T-cell (primary cell): ENCODE measurements around the gene GSG1L2. TPM values are rescaled to one million over a fixed set of nuclear protein-coding genes. Genes with fewer than 3 reads are reported as not detected.
"Not testable (repeated sequence)": the region's sequence is repeated elsewhere in the genome, so short reads cannot be mapped to it uniquely, and the experiment has no call there.

Experiments
- ATAC-seq, 4 experiments: fragments of 200-7000 bp in 3 of 4; fragments of 150-1000 bp in 1 of 4; cut with Tn5 transposase; replicated peaks in 1 of 4; 1 replicate in 3 of 4; 2 replicates in 1 of 4; pipeline ENCODE4 v1.10.0; 2021; ENCODE audit warnings: moderate library complexity in 3 of 4, mild to moderate bottlenecking in 2 of 4, moderate number of reproducible peaks in 1 of 4
- CTCF ChIA-PET, 2 donors: fragments of 300-600 bp; sonication (Branson Sonifier 250); formaldehyde crosslinking; loops; one replicate each; lab custom pipeline; 2022; ENCODE audit warnings: antibody characterized with exemption in 2 of 2; lab: Charles Lee
- POLR2A ChIA-PET, 2 donors: fragments of 300-600 bp; sonication (Branson Sonifier 250); formaldehyde crosslinking; loops; one replicate each; lab custom pipeline; 2022; ENCODE audit warnings: antibody characterized with exemption in 2 of 2; lab: Charles Lee
- DNase-seq, 35 experiments: peaks; one replicate each; pipeline versions ENCODE4 v3.0.0 to v3.0.0-alpha.2; 2013 to 2023
- H3K27ac ChIP-seq: one replicate; pipeline ENCODE4 v1.5.1; 2013; ENCODE audit warnings: low read length
- H3K27me3 ChIP-seq, 2 experiments: replicated peaks in 1 of 2; 1 replicate in 1 of 2; 2 replicates in 1 of 2; pipeline versions ENCODE4 v1.6.1 to v1.7.0; 2013; ENCODE audit warnings: low read length in 1 of 2, mixed read lengths in 1 of 2; ENCODE audit not compliant: control insufficient read depth in 2 of 2, insufficient read depth in 2 of 2; ENCODE audit errors: extremely low read depth in 1 of 2
- H3K36me3 ChIP-seq, 2 donors: 1 replicate in 1 of 2; 2 replicates in 1 of 2; pipeline versions ENCODE4 v1.6.1 to v1.7.0; 2013; ENCODE audit warnings: low read length in 1 of 2; ENCODE audit not compliant: control insufficient read depth in 2 of 2, insufficient read depth in 1 of 2; ENCODE audit errors: extremely low read depth in 1 of 2
- H3K4me1 ChIP-seq, 2 experiments: 1 replicate in 1 of 2; 2 replicates in 1 of 2; pipeline versions ENCODE4 v1.6.1 to v1.7.0; 2013; ENCODE audit warnings: low read length in 2 of 2, mixed read lengths in 1 of 2; ENCODE audit not compliant: insufficient read depth in 2 of 2, control insufficient read depth in 1 of 2; ENCODE audit errors: extremely low read depth in 1 of 2
- H3K4me3 ChIP-seq, 2 donors: 1 replicate in 1 of 2; 2 replicates in 1 of 2; pipeline versions ENCODE4 v1.5.1 to v1.7.0; 2013; ENCODE audit warnings: mild to moderate bottlenecking in 2 of 2, low read length in 1 of 2, moderate library complexity in 1 of 2; ENCODE audit not compliant: control insufficient read depth in 1 of 2; ENCODE audit errors: extremely low read depth in 1 of 2
- H3K9me3 ChIP-seq: 2 replicates; pipeline ENCODE4 v1.7.0; 2013
- H3K27ac Mint-ChIP-seq, 2 donors: one replicate each; pipeline ENCODE4 v1.8.0; 2020 to 2021; ENCODE audit warnings: mild to moderate bottlenecking in 2 of 2, mixed read lengths in 2 of 2
- H3K27me3 Mint-ChIP-seq, 2 donors: one replicate each; pipeline ENCODE4 v1.8.0; 2021 to 2022; ENCODE audit warnings: mixed read lengths in 2 of 2
- H3K36me3 Mint-ChIP-seq: one replicate; pipeline ENCODE4 v1.8.0; 2021; ENCODE audit warnings: mixed read lengths
- H3K4me1 Mint-ChIP-seq, 3 donors: one replicate each; pipeline ENCODE4 v1.8.0; 2020 to 2022; ENCODE audit warnings: mixed read lengths in 3 of 3, mild to moderate bottlenecking in 1 of 3
- H3K4me3 Mint-ChIP-seq, 3 donors: one replicate each; pipeline ENCODE4 v1.8.0; 2020 to 2022; ENCODE audit warnings: mild to moderate bottlenecking in 3 of 3, mixed read lengths in 3 of 3, moderate library complexity in 3 of 3
- H3K9me3 Mint-ChIP-seq, 3 donors: one replicate each; pipeline ENCODE4 v1.8.0; 2020 to 2022; ENCODE audit warnings: mixed read lengths in 3 of 3
- WGBS: methylation state at CpG from one replicate; pipeline ENCODE4 v1.1.5; 2013; ENCODE audit warnings: missing lambda C conversion rate; ENCODE audit not compliant: insufficient coverage; 5-methylcytosine and 5-hydroxymethylcytosine counted together
- total RNA-seq, 35 experiments: library from RNA in 6 of 35; stranded (reverse) in 6 of 35; fragments of 120-200 nt in 1 of 35; gene quantifications; one replicate each; pipeline versions ENCODE4 v1.2.1 to v1.2.4 and lab custom pipeline; 2013 to 2026

GSG1L2 gene
- total RNA-seq, 5 donors from 2014 or later (not counting 1 experiment from before 2014, with no cell fraction given) = not detected

- Histone ChIP-seq H3K36me3 (no peaks in the 10 kb centered on the region), H3K4me3 (no peak overlapping the region), H3K4me1 (no peaks in the 10 kb centered on the region), H3K9me3 (no peaks in the 10 kb centered on the region), H3K27ac (no peak overlapping the region), H3K27me3 (peaks cover 0 to 2% of the 10 kb centered on the region in 2 experiments)
- 85% methylated on average over 5 of the region's 8 CpGs for WGBS
- ChIA-PET CTCF (no interaction called here), POLR2A (no interaction called here)
- Mint-ChIP-seq H3K9me3 (no peaks in the 10 kb centered on the region), H3K27ac (no peak overlapping the region), H3K4me1 (no peaks in the 10 kb centered on the region), H3K36me3 (no peaks in the 10 kb centered on the region), H3K4me3 (no peak overlapping the region), H3K27me3 (peaks cover 8 to 9% of the 10 kb centered on the region in 2 donors)
- ATAC-seq (no peak), DNase-seq (no peak)
Measured at GRCh38 chr17:9788601-9789000, 33.3 kb downstream of the GSG1L2 start.

- no peaks in the 10 kb centered on the region for H3K4me1 ChIP-seq
- DNase-seq (no peak), ATAC-seq (no peak)
- no CpG with 5 or more reads among the region's 2 CpGs for WGBS
- Mint-ChIP-seq H3K4me1 (no peaks in the 10 kb centered on the region), H3K27me3 (peaks cover 20 to 25% of the 10 kb centered on the region in 2 donors), H3K4me3 (no peak overlapping the region), H3K27ac (no peak overlapping the region), H3K9me3 (no peaks in the 10 kb centered on the region), H3K36me3 (no peaks in the 10 kb centered on the region)
- ChIA-PET CTCF (no interaction called here), POLR2A (no interaction called here)
- no peak overlapping the region for H3K27ac ChIP-seq
- no peaks in the 10 kb centered on the region for H3K36me3 ChIP-seq
- no peaks in the 10 kb centered on the region for H3K9me3 ChIP-seq
- H3K27me3 ChIP-seq = peaks cover 0 to 14% of the 10 kb centered on the region in 2 experiments
- H3K4me3 ChIP-seq = no peak overlapping the region
Measured at GRCh38 chr17:9784544-9784943, 37.3 kb downstream of the GSG1L2 start.

GRCh38 chr17:9783465-9783864 is 38.4 kb downstream of the GSG1L2 start:
- H3K27ac Mint-ChIP-seq, CTCF ChIA-PET, H3K27ac ChIP-seq, H3K9me3 ChIP-seq, H3K36me3 Mint-ChIP-seq, DNase-seq, H3K9me3 Mint-ChIP-seq, H3K4me1 ChIP-seq, H3K36me3 ChIP-seq, POLR2A ChIA-PET, H3K4me3 ChIP-seq, ATAC-seq, H3K4me3 Mint-ChIP-seq, H3K4me1 Mint-ChIP-seq: not testable (repeated sequence)
- H3K27me3 ChIP-seq = peaks cover 0 to 16% of the 10 kb centered on the region in 2 experiments
- H3K27me3 Mint-ChIP-seq = peaks cover 13 to 23% of the 10 kb centered on the region in 2 donors
- WGBS = 100% methylated on average over 4 of the region's 5 CpGs

DNA sequence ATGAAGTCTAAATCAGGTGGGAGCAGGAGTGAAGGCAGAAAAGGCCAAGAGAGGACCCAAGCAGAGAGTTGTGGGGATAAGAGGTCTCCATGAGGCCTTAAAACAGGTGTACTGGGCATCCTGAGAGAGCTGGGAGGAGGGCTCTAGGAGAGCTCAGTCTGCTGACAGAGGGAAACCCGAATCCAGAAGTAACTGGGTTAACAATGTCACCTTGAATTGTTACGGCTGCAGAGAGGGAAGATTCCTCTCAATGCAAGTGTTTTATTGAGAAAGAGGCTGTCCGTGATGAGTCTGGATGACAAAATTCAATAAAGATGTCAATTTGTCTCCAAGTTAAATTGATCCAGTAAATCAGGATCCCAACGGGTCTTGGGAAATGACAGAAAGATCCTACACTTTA is 38.8 kb downstream of the GSG1L2 start:
- no peaks in the 10 kb centered on the region for H3K36me3 ChIP-seq
- WGBS = 67% methylated on average over 3 of the region's 4 CpGs
- CTCF ChIA-PET = no interaction called here
- Mint-ChIP-seq H3K27ac (no peak overlapping the region), H3K4me3 (no peak overlapping the region), H3K4me1 (no peaks in the 10 kb centered on the region), H3K36me3 (no peaks in the 10 kb centered on the region), H3K9me3 (no peaks in the 10 kb centered on the region), H3K27me3 (peaks cover 13 to 23% of the 10 kb centered on the region in 2 donors)
- H3K4me3 ChIP-seq = no peak overlapping the region
- no peaks in the 10 kb centered on the region for H3K4me1 ChIP-seq
- POLR2A ChIA-PET = no interaction called here
- peaks cover 0 to 17% of the 10 kb centered on the region in 2 experiments for H3K27me3 ChIP-seq
- no peak for DNase-seq
- H3K9me3 ChIP-seq = no peaks in the 10 kb centered on the region
- H3K27ac ChIP-seq = no peak overlapping the region
- no peak for ATAC-seq

DNA sequence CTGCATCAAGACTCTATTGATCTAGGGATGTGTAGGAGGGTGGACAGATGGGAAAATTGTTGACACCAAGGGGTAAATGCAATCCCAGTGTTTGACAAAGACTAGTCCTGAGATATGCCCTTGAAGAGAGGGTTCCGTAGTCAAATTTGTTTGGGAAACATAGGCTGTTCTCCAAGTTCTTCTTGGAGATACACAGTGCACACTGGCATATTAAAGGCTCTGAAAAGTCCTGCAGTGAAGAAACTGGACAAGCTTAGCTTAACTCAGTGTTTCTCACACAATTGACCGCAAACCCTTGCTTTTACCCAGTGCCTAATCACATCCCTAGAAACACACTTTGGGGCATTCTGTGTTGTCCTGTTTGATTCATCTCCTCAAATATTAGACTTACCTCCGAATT is 41.3 kb downstream of the GSG1L2 start:
- H3K27me3 Mint-ChIP-seq = peaks cover 18 to 24% of the 10 kb centered on the region in 2 donors
- CTCF ChIA-PET = no interaction called here
- peaks cover 0 to 19% of the 10 kb centered on the region in 2 experiments for H3K27me3 ChIP-seq
- H3K27ac ChIP-seq = no peak overlapping the region
- no peaks in the 10 kb centered on the region for H3K36me3 ChIP-seq
- H3K36me3 Mint-ChIP-seq = no peaks in the 10 kb centered on the region
- H3K4me3 Mint-ChIP-seq = no peak overlapping the region
- no peaks in the 10 kb centered on the region for H3K4me1 ChIP-seq
- POLR2A ChIA-PET = no interaction called here
- no peaks in the 10 kb centered on the region for H3K9me3 ChIP-seq
- H3K4me1 Mint-ChIP-seq = no peaks in the 10 kb centered on the region
- no peak overlapping the region for H3K4me3 ChIP-seq
- no peak overlapping the region for H3K27ac Mint-ChIP-seq
- peaks cover 0 to 3% (median 0%) of the 10 kb centered on the region in 3 donors for H3K9me3 Mint-ChIP-seq
- ATAC-seq (no peak), DNase-seq (no peak)
- WGBS = 93% methylated on average over 2 of the region's 3 CpGs

DNA sequence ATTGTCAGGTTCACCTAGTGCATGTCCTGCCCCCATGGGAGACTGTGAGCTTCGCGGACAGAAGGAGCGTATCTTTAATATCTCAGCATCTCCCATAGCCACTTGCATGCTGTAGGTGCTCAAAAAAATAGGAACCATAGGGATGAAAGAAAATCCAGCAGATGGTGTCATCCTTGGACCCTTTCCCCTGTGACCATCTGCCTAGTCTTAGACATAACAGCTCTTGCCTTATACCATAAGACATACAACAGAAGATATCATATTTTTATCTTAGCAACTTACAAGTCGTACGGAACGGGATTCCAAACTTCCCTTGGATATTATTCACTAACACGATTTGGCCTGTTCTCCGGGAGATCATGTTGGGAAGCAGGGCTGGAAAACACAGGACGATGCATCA is 45.0 kb downstream of the GSG1L2 start:
- CTCF ChIA-PET = no interaction called here
- H3K4me1 Mint-ChIP-seq = no peaks in the 10 kb centered on the region
- POLR2A ChIA-PET = no interaction called here
- Histone ChIP-seq H3K27ac (no peak overlapping the region), H3K27me3 (peaks cover 0 to 13% of the 10 kb centered on the region in 2 experiments), H3K36me3 (no peaks in the 10 kb centered on the region), H3K4me3 (no peak overlapping the region), H3K4me1 (no peaks in the 10 kb centered on the region), H3K9me3 (no peaks in the 10 kb centered on the region)
- WGBS = 78% methylated on average over 6 of the region's 9 CpGs
- no peak for ATAC-seq
- no peak for DNase-seq
- no peaks in the 10 kb centered on the region for H3K36me3 Mint-ChIP-seq
- no peak overlapping the region for H3K27ac Mint-ChIP-seq
- H3K9me3 Mint-ChIP-seq = peaks cover 0 to 3% (median 0%) of the 10 kb centered on the region in 3 donors
- no peak overlapping the region for H3K4me3 Mint-ChIP-seq
- H3K27me3 Mint-ChIP-seq = peaks cover 10 to 16% of the 10 kb centered on the region in 2 donors

- no peaks in the 10 kb centered on the region for H3K9me3 ChIP-seq
- H3K4me1 Mint-ChIP-seq = no peaks in the 10 kb centered on the region
- peaks cover 7 to 9% of the 10 kb centered on the region in 2 donors for H3K27me3 Mint-ChIP-seq
- H3K27ac Mint-ChIP-seq = no peak overlapping the region
- no peak overlapping the region for H3K4me3 ChIP-seq
- peaks cover 0 to 26% of the 10 kb centered on the region in 2 experiments for H3K27me3 ChIP-seq
- no peaks in the 10 kb centered on the region for H3K36me3 Mint-ChIP-seq
- H3K4me1 ChIP-seq = peaks cover 0 to 2% of the 10 kb centered on the region in 2 experiments
- no peak overlapping the region for H3K27ac ChIP-seq
- H3K4me3 Mint-ChIP-seq = no peak overlapping the region
- H3K9me3 Mint-ChIP-seq = peaks cover 0 to 3% (median 0%) of the 10 kb centered on the region in 3 donors
- no peak for DNase-seq
- H3K36me3 ChIP-seq = no peaks in the 10 kb centered on the region
- 84% methylated on average over 11 of the region's 19 CpGs for WGBS
- ChIA-PET POLR2A (no interaction called here), CTCF (no interaction called here)
- ATAC-seq = no peak
Measured at GRCh38 chr17:9772658-9773057, 49.2 kb downstream of the GSG1L2 start.
